D721Med (cell line): ENCODE measurements around the gene DAB2IP.

ENCODE experiments used
- DNase-seq: peaks from one replicate; pipeline ENCODE4 v3.0.0; 2011; ENCODE audit warnings: low spot score; ENCODE audit not compliant: insufficient read length
- FAIRE-seq: peaks from 2 replicates; lab custom pipeline; 2011; peaks lifted over from hg19 to GRCh38; lab: Jason Lieb, UNC
- CTCF ChIP-seq: IDR thresholded peaks from 2 replicates; pipeline ENCODE4 v1.5.1; 2012; ENCODE audit warnings: mild to moderate bottlenecking, control low read depth; ENCODE audit not compliant: insufficient read depth; ENCODE audit errors: missing control alignments

Gene DAB2IP

GRCh38 chr9:121709798-121710197 is 58.4 kb downstream of the DAB2IP start:
- TF ChIP-seq CTCF, result no peak
- DNase-seq, result no peak
- FAIRE-seq, result no peak

GRCh38 chr9:121711281-121711680 is 59.8 kb downstream of the DAB2IP start:
- no peak for TF ChIP-seq CTCF
- no peak for FAIRE-seq
- no peak for DNase-seq

- TF ChIP-seq CTCF, result no peak
- FAIRE-seq (no peak), DNase-seq (no peak)
Measured at GRCh38 chr9:121711797-121712196, 60.4 kb downstream of the DAB2IP start.

- no peak for TF ChIP-seq CTCF
- no peak for DNase-seq
- no peak for FAIRE-seq
Measured at GRCh38 chr9:121713400-121714070, 62.1 kb downstream of the DAB2IP start.

- FAIRE-seq (no peak), DNase-seq (no peak)
- TF ChIP-seq CTCF, result no peak
Measured at GRCh38 chr9:121714075-121714705, 62.8 kb downstream of the DAB2IP start.

- DNase-seq (no peak), FAIRE-seq (no peak)
- no peak for TF ChIP-seq CTCF
Measured at GRCh38 chr9:121714873-121715272, 63.4 kb downstream of the DAB2IP start.
